HEK293T (cell line): ENCODE measurements around the gene EPC1.
"Not testable (repeated sequence)": the region's sequence is repeated elsewhere in the genome, so short reads cannot be mapped to it uniquely, and the experiment has no call there.

Source experiments
- ELF4 ChIP-seq: fragments of 450-650 bp; IDR thresholded peaks from 2 replicates; pipeline ENCODE4 v1.6.1; 2017; ENCODE audit warnings: antibody characterized with exemption
- FOXK2 ChIP-seq: fragments of 450-650 bp; IDR thresholded peaks from 2 replicates; pipeline ENCODE4 v1.6.1; 2016; ENCODE audit warnings: mild to moderate bottlenecking
- FOXM1 ChIP-seq: fragments of 450-650 bp; IDR thresholded peaks from 2 replicates; pipeline ENCODE4 v1.6.1; 2017; ENCODE audit warnings: mild to moderate bottlenecking, borderline replicate concordance
- HDGF ChIP-seq: fragments of 450-650 bp; IDR thresholded peaks from 2 replicates; pipeline ENCODE4 v1.6.1; 2017; ENCODE audit warnings: antibody characterized with exemption, borderline replicate concordance
- L3MBTL2 ChIP-seq: fragments of 450-650 bp; conservative IDR thresholded peaks from 2 replicates; pipeline ENCODE4 v1.6.1; 2016; ENCODE audit warnings: mild to moderate bottlenecking
- NFRKB ChIP-seq: fragments of 450-650 bp; IDR thresholded peaks from 2 replicates; pipeline ENCODE4 v1.6.1; 2016; ENCODE audit warnings: mild to moderate bottlenecking, moderate library complexity
- PKNOX1 ChIP-seq: fragments of 450-650 bp; IDR thresholded peaks from 2 replicates; pipeline ENCODE4 v1.6.1; 2016
- TARDBP ChIP-seq: fragments of 450-650 bp; IDR thresholded peaks from 2 replicates; pipeline ENCODE4 v1.6.1; 2016
- ZNF384 ChIP-seq: fragments of 450-650 bp; IDR thresholded peaks from 2 replicates; pipeline ENCODE4 v1.6.1; 2016

- not testable (repeated sequence) for TF ChIP-seq NFRKB, ZNF384, FOXM1, TARDBP, PKNOX1, FOXK2, L3MBTL2, ELF4, HDGF
Measured at GRCh38 chr10:32365404-32365803, 18.4 kb upstream of the EPC1 start.
